ENCODE data around the gene PABPN1. TPM values are rescaled to one million over a fixed set of nuclear protein-coding genes. Genes with fewer than 3 reads are reported as not detected.

Gene PABPN1
- total and polyA plus RNA-seq, 2 experiments from 2014 or later = 57.8 to 60.3 TPM

GRCh38 chr14:23366426-23366921 lies 45.2 kb downstream of the PABPN1 start:
- DNase-seq = peak; percentile 79
- Histone ChIP-seq H3K4me1 (ENCODE audit: insufficient read depth) (peaks cover 17% of the 10 kb centered on the region), H3K4me3 (peak overlapping the region; percentile 85; the same call in 1 of the 2 replicates), H3K4me2 (ENCODE audit: unreplicated experiment) (peak overlapping the region; percentile 32), H3K9me3 (ENCODE audit: low read depth) (no peaks in the 10 kb centered on the region), H3K9me2 (ENCODE audit: insufficient read depth) (no peaks in the 10 kb centered on the region), H2AFZ (peak overlapping the region; percentile 76), H3K36me3 (ENCODE audit: low read depth) (no peaks in the 10 kb centered on the region), H3K27me3 (replicated peaks; ENCODE audit: insufficient read depth) (no peaks in the 10 kb centered on the region), H4K20me1 (ENCODE audit: insufficient read depth) (no peaks in the 10 kb centered on the region), H3K9ac (peak overlapping the region; percentile 95), H3F3A (ENCODE audit: insufficient read depth) (peaks cover 18% of the 10 kb centered on the region), H3K27ac (peak overlapping the region; percentile 79), H3K79me2 (ENCODE audit: insufficient read depth) (peaks cover 25% of the 10 kb centered on the region)
- TF ChIP-seq EZH2 (IDR thresholded peaks at IDR 0.05; ENCODE audit: insufficient read depth, poor library complexity, severe bottlenecking) (no peak), EZH2phosphoT487 (IDR thresholded peaks at IDR 0.05; ENCODE audit: insufficient read depth, low read depth) (no peak)
- in situ Hi-C loops (cut with MboI) = no loop called here
- WGBS, 2 experiments (ENCODE audit: low coverage in 1 of 2, low lambda C conversion rate in 2 of 2, missing lambda C conversion rate in 2 of 2) = 4 to 7% methylated on average over 15 to 34 of the region's 34 CpGs

- Histone ChIP-seq H3K27ac (no peak overlapping the region), H4K20me1 (ENCODE audit: insufficient read depth) (no peaks in the 10 kb centered on the region), H3K79me2 (ENCODE audit: insufficient read depth) (no peaks in the 10 kb centered on the region), H3F3A (ENCODE audit: insufficient read depth) (peaks cover 5% of the 10 kb centered on the region; the same call in 1 of the 2 replicates), H3K9ac (no peak overlapping the region), H3K4me3 (no peak overlapping the region), H3K4me1 (ENCODE audit: insufficient read depth) (no peaks in the 10 kb centered on the region), H3K4me2 (ENCODE audit: unreplicated experiment) (no peak overlapping the region), H2AFZ (no peak overlapping the region), H3K9me3 (ENCODE audit: low read depth) (no peaks in the 10 kb centered on the region), H3K27me3 (replicated peaks; ENCODE audit: insufficient read depth) (no peaks in the 10 kb centered on the region), H3K36me3 (ENCODE audit: low read depth) (no peaks in the 10 kb centered on the region), H3K9me2 (ENCODE audit: insufficient read depth) (no peaks in the 10 kb centered on the region)
- in situ Hi-C loops (cut with MboI) = no loop called here
- 11 to 17% methylated on average over 1 of the region's 1 CpG for WGBS, 2 experiments (ENCODE audit: low coverage in 1 of 2, low lambda C conversion rate in 2 of 2, missing lambda C conversion rate in 2 of 2)
- TF ChIP-seq EZH2 (IDR thresholded peaks at IDR 0.05; ENCODE audit: insufficient read depth, poor library complexity, severe bottlenecking) (no peak), EZH2phosphoT487 (IDR thresholded peaks at IDR 0.05; ENCODE audit: insufficient read depth, low read depth) (no peak)
- peak; percentile 43 for DNase-seq
These were observed 49.0 kb downstream of the PABPN1 start for GRCh38 chr14:23370221-23370620.

DNA sequence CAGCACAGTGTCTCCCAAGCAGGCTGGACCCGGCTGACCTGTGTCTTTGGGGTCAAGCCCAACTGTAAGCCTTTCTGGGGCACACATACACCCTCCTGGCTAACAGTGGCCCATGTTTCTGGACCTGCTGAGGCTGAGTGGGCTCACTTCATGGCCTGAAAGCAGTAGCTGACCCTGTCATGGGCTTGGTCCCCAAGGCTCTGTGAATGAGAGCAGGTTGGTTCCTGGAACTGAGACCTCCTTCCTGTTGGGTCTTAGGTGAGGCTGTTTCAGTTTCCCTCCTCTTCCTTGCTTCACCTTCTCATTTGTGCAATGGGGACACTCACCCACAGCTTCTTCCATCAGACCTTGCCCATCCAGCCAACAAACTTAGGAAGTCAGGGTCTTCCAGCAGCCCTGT lies 50.6 kb downstream of the PABPN1 start:
- Histone ChIP-seq H3K27me3 (replicated peaks; ENCODE audit: insufficient read depth) (no peaks in the 10 kb centered on the region), H3K79me2 (ENCODE audit: insufficient read depth) (no peaks in the 10 kb centered on the region), H3K9me2 (ENCODE audit: insufficient read depth) (no peaks in the 10 kb centered on the region), H3K4me2 (ENCODE audit: unreplicated experiment) (no peak overlapping the region), H4K20me1 (ENCODE audit: insufficient read depth) (no peaks in the 10 kb centered on the region), H3K9ac (no peak overlapping the region), H3K27ac (no peak overlapping the region), H3K9me3 (ENCODE audit: low read depth) (no peaks in the 10 kb centered on the region), H3K4me1 (ENCODE audit: insufficient read depth) (no peaks in the 10 kb centered on the region), H3K4me3 (no peak overlapping the region), H3F3A (ENCODE audit: insufficient read depth) (peaks cover 4% of the 10 kb centered on the region; the same call in 1 of the 2 replicates), H2AFZ (no peak overlapping the region), H3K36me3 (ENCODE audit: low read depth) (no peaks in the 10 kb centered on the region)
- WGBS, 2 experiments (ENCODE audit: low coverage in 1 of 2, low lambda C conversion rate in 2 of 2, missing lambda C conversion rate in 2 of 2) = 23 to 26% methylated on average over 1 of the region's 1 CpG
- in situ Hi-C loops (cut with MboI) = no loop called here
- TF ChIP-seq EZH2 (IDR thresholded peaks at IDR 0.05; ENCODE audit: insufficient read depth, poor library complexity, severe bottlenecking) (no peak), EZH2phosphoT487 (IDR thresholded peaks at IDR 0.05; ENCODE audit: insufficient read depth, low read depth) (no peak)
- no peak for DNase-seq

- Histone ChIP-seq H4K20me1 (ENCODE audit: insufficient read depth) (no peaks in the 10 kb centered on the region), H3K4me3 (no peak within 1 kb of the TSS), H2AFZ (no peak within 1 kb of the TSS), H3F3A (ENCODE audit: insufficient read depth) (no peaks in the 10 kb centered on the region), H3K4me2 (ENCODE audit: unreplicated experiment) (no peak within 1 kb of the TSS), H3K9ac (no peak within 1 kb of the TSS), H3K9me2 (ENCODE audit: insufficient read depth) (no peaks in the 10 kb centered on the region), H3K27ac (no peak within 1 kb of the TSS), H3K36me3 (ENCODE audit: low read depth) (no peaks in the 10 kb centered on the region), H3K27me3 (replicated peaks; ENCODE audit: insufficient read depth) (no peaks in the 10 kb centered on the region), H3K79me2 (ENCODE audit: insufficient read depth) (no peaks in the 10 kb centered on the region), H3K9me3 (ENCODE audit: low read depth) (no peaks in the 10 kb centered on the region), H3K4me1 (ENCODE audit: insufficient read depth) (no peaks in the 10 kb centered on the region)
- in situ Hi-C loops (cut with MboI) = no loop called here
- WGBS, 2 experiments (ENCODE audit: low coverage in 1 of 2, low lambda C conversion rate in 2 of 2, missing lambda C conversion rate in 2 of 2) = 50 to 63% methylated on average over 2 of the region's 2 CpGs
- no peak for TF ChIP-seq EZH2 (IDR thresholded peaks at IDR 0.05; ENCODE audit: insufficient read depth, poor library complexity, severe bottlenecking)
- no peak for TF ChIP-seq EZH2phosphoT487 (IDR thresholded peaks at IDR 0.05; ENCODE audit: insufficient read depth, low read depth)
- DNase-seq = no peak
These were observed 51.3 kb downstream of the PABPN1 start, which contains the start of gene IL25 for GRCh38 chr14:23372509-23372908. TSS of gene IL25 (plus strand) at chr14:23372809.
